Heart left ventricle (tissue), 16 donors: ENCODE measurements around the gene RPS6KA4. TPM values are rescaled to one million over a fixed set of nuclear protein-coding genes. Genes with fewer than 3 reads are reported as not detected.

ENCODE experiments used
- ATAC-seq, 4 donors: fragments of 200-7000 bp; cut with Tn5 transposase; one replicate each; pipeline ENCODE4 v1.9.1; 2020 to 2022; ENCODE audit warnings: moderate library complexity in 4 of 4, mild to moderate bottlenecking in 3 of 4, moderate number of reproducible peaks in 1 of 4
- DNase-seq, 5 donors: peaks; one replicate each; pipeline ENCODE4 v3.0.0-alpha.2; 2020
- H3K27ac ChIP-seq, 12 donors: fragments of 200-600 bp; sonication (generic) in 4 of 12; one replicate each; pipeline versions ENCODE4 v1.5.0 to v1.8.0; 2016 to 2022; ENCODE audit warnings: mild to moderate bottlenecking in 2 of 12
- H3K27me3 ChIP-seq, 9 donors: fragments of 200-600 bp; sonication (generic) in 2 of 9; one replicate each; pipeline versions ENCODE4 v1.5.1 to v1.8.0; 2016 to 2022; ENCODE audit warnings: mild to moderate bottlenecking in 3 of 9
- H3K36me3 ChIP-seq, 9 donors: fragments of 200-600 bp; sonication (generic) in 2 of 9; one replicate each; pipeline versions ENCODE4 v1.5.0 to v1.8.0; 2018 to 2022; ENCODE audit warnings: mild to moderate bottlenecking in 2 of 9
- H3K4me1 ChIP-seq, 12 donors: fragments of 200-600 bp; sonication (generic) in 4 of 12; one replicate each; pipeline versions ENCODE4 v1.5.0 to v1.8.0; 2016 to 2022; ENCODE audit warnings: mild to moderate bottlenecking in 3 of 12
- H3K4me3 ChIP-seq, 12 donors: fragments of 200-600 bp; sonication (generic) in 4 of 12; one replicate each; pipeline versions ENCODE4 v1.5.0 to v1.8.0; 2017 to 2022; ENCODE audit warnings: mild to moderate bottlenecking in 9 of 12, moderate library complexity in 4 of 12
- H3K9me3 ChIP-seq, 12 donors: fragments of 200-600 bp; sonication (generic) in 4 of 12; one replicate each; pipeline versions ENCODE4 v1.5.0 to v1.8.0; 2016 to 2022; ENCODE audit warnings: mild to moderate bottlenecking in 1 of 12
- POLR2A ChIP-seq, 2 donors: fragments of 450-650 bp; IDR thresholded peaks; one replicate each; pipeline ENCODE4 v1.6.1; 2017; ENCODE audit warnings: antibody characterized with exemption in 2 of 2, mild to moderate bottlenecking in 2 of 2, moderate library complexity in 2 of 2
- WGBS, 4 donors: extraction: QIAGEN DNeasy Blood & Tissue Kit in 2 of 4; methylation state at CpG; one replicate each; pipeline versions ENCODE4 v1.1.5 to v1.1.7; 2013 to 2018; 5-methylcytosine and 5-hydroxymethylcytosine counted together
- intact Hi-C, 10 donors: fragments of 100-400 bp; cut with DNase I; formaldehyde crosslinking; loops; one replicate each; pipeline versions ENCODE4 v1.11.1 to v1.14.2; 2022
- polyA plus RNA-seq, 2 donors: library from polyadenylated mRNA; stranded (reverse); fragments of 200-250 nt; gene quantifications; one replicate each; pipeline ENCODE4 v1.2.3, GENCODE V29; 2013
- total RNA-seq, 9 donors: library from RNA; depleted of rRNA in 2 of 9; stranded (reverse); fragments of >200 nt in 2 of 9; fragmentation: NEBNext Ultra II Directional in 3 of 9; extraction: Animal tissue kit (Norgen Biotek cat#: 25700) in 3 of 9; gene quantifications; one replicate each; pipeline versions ENCODE4 v1.1.0 to v1.2.4, GENCODE V29; 2016 to 2023
- TF ChIP-seq, protein P1 (sequence below), 12 donors: fragments of 200-600 bp; sonication (generic) in 4 of 12; IDR thresholded peaks; one replicate each; pipeline versions ENCODE4 v1.5.0 to v1.8.0; 2018 to 2022; ENCODE audit warnings: antibody characterized with exemption in 12 of 12, mild to moderate bottlenecking in 5 of 12
- donor health status: ischemic (EF 13 %, LVEDD 7.1; RV severe dilation, severe dysfunction).
- donor health status: healthy with polysubstance abuse.
- donor health status: DM: no; HTN: yes; CAD: no.
- donor health status: DM: no; HTN: no; CAD: no.
- donor health status: ischemic (EF 25% LVEDD 6.9; RV normal size, moderate dysfunction).
- donor health status: ischemic (EF 25% LVEDD 5.7; RV mildly dilated, moderate dysfunction).
- donor health status: healthy.
- donor health status: DM: yes; HTN: yes; CAD: no.
- donor health status: ischemic (EF 35%, LVEDD 5.7; RV mildly dilated, moderate dysfunction).
- donor health status: nonischemic (EF 11% LVEDD 7.7; RV severe dilation, severe dysfunction).
- donor health status: DM: yes; HTN: yes; CAD: no.
- donor health status: PGD.
- donor health status: ischemic (EF 29% LVEDD 5.4; RV normal size, mild dysfunction).
- donor health status: nonischemic (EF 23%, LVEDD 6.1; RV moderate dilation, normal function).

RPS6KA4 gene
- total and polyA plus RNA-seq, 11 donors: 12.8 to 32.5 (median 18.3) TPM

DNA sequence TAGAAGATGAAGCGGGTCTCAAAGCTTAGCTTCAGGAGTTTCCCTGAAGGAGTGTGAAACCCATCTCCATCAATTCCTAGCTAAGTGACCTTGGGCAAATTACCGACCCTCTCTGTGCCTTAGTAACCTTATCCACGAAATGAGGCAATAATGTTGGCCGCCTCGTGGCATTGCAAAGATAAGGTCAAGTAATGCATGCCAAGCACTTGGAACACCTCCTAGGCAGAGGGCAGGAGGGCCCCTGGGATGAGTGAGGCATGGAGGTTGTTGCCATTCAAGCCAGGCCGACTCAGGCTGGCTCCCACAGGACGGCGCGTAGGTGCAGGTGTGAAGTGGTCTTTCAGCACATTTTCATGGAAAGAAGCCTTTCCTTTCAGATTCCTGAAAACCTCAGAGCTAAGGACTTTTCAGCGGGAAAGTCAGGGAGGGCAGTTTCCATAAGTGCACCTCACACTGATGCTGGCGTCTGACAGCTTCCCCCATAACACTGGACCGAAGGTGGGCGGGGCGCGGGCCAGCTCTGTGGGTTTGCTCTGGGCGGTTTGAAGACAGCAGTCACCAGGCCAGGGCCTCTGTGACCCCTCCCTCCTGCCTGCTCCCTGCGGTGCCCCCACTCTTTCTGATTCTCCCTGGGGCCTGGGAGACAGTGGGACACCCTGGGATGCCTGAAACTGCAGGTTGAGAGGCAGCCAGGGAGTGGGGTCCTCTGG, 25.2 kb downstream of the RPS6KA4 start:
- ATAC-seq (peak in 3 of 4 donors; percentile 36 to 75 (median 63)), DNase-seq (peak in 2 of 5 donors; percentile 58 to 68)
- TF ChIP-seq, protein P1, sequence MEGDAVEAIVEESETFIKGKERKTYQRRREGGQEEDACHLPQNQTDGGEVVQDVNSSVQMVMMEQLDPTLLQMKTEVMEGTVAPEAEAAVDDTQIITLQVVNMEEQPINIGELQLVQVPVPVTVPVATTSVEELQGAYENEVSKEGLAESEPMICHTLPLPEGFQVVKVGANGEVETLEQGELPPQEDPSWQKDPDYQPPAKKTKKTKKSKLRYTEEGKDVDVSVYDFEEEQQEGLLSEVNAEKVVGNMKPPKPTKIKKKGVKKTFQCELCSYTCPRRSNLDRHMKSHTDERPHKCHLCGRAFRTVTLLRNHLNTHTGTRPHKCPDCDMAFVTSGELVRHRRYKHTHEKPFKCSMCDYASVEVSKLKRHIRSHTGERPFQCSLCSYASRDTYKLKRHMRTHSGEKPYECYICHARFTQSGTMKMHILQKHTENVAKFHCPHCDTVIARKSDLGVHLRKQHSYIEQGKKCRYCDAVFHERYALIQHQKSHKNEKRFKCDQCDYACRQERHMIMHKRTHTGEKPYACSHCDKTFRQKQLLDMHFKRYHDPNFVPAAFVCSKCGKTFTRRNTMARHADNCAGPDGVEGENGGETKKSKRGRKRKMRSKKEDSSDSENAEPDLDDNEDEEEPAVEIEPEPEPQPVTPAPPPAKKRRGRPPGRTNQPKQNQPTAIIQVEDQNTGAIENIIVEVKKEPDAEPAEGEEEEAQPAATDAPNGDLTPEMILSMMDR (IDR thresholded peaks at IDR 0.05): no peak
- no peak for TF ChIP-seq POLR2A (IDR thresholded peaks at IDR 0.05)
- Histone ChIP-seq H3K27ac (no peak overlapping the region), H3K4me3 (no peak overlapping the region), H3K4me1 (peaks cover 0 to 22% (median 6%) of the 10 kb centered on the region in 12 donors), H3K9me3 (no peaks in the 10 kb centered on the region), H3K36me3 (no peaks in the 10 kb centered on the region), H3K27me3 (no peaks in the 10 kb centered on the region)
- intact Hi-C loops: no loop called here
- 61 to 64% (median 63%) methylated on average over 17 of the region's 17 CpGs for WGBS, 4 donors

DNA sequence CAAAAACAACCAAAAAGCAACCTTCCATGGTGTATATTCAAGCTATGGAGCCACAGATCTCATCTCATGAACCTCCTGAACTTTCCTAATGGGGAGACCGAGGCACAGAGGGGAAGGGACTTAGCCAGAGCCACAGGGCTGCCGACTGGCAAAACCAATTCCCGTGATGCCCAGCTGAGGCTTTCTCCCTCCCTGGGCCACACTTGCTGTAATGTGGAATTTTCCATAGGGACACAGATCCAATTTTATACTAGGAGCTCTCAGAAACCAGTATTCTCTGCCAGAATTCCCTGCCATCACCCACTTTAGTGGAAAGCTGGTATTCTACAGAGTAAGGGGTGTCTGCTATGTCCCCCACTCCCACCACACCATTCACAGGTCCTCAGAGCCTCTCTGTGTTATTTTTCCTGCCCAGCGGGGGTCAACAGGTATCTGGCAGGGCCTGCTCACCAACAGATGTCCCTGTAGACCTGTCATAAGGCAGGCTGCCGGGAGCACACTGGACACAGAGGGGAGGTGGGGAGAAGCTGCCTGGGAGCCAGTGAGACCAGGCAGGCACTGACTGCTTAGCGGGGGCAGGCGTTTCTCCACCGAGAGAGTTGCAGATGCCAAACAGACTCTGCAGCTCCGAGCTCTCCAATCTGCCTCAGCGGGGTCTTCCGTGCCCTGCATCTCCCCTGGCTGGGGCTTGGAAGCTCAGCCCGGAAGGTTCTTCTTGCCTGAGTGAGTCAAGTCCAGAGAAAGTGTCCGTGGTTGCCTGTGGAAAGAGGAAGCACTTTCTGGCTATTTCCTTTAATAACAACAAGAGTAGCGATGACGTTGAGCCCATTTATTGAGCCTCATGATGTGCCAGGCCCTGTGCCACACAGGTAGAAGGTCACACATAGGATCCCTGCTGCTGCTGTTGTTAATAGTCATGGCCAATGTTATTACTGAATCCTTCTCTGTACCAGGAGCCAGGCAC, 26.3 kb downstream of the RPS6KA4 start:
- H3K9me3 ChIP-seq: no peaks in the 10 kb centered on the region
- no peak for DNase-seq
- WGBS, 4 donors: 50 to 66% (median 61%) methylated on average over 14 to 15 of the region's 15 CpGs
- TF ChIP-seq POLR2A (IDR thresholded peaks at IDR 0.05): no peak
- TF ChIP-seq, protein P1 (IDR thresholded peaks at IDR 0.05): no peak
- ATAC-seq: peak in 3 of 4 donors; percentile 26 to 47 (median 43)
- intact Hi-C loops: loop anchor here in 1 of 10 donors (5.0 kb wide), 1 partner anchor 267 kb away; no protein-coding TSS in a partner anchor
- no peaks in the 10 kb centered on the region for H3K36me3 ChIP-seq
- H3K4me1 ChIP-seq: peaks cover 0 to 22% (median 6%) of the 10 kb centered on the region in 12 donors
- H3K4me3 ChIP-seq: no peak overlapping the region
- H3K27ac ChIP-seq: no peak overlapping the region
- no peaks in the 10 kb centered on the region for H3K27me3 ChIP-seq

DNA sequence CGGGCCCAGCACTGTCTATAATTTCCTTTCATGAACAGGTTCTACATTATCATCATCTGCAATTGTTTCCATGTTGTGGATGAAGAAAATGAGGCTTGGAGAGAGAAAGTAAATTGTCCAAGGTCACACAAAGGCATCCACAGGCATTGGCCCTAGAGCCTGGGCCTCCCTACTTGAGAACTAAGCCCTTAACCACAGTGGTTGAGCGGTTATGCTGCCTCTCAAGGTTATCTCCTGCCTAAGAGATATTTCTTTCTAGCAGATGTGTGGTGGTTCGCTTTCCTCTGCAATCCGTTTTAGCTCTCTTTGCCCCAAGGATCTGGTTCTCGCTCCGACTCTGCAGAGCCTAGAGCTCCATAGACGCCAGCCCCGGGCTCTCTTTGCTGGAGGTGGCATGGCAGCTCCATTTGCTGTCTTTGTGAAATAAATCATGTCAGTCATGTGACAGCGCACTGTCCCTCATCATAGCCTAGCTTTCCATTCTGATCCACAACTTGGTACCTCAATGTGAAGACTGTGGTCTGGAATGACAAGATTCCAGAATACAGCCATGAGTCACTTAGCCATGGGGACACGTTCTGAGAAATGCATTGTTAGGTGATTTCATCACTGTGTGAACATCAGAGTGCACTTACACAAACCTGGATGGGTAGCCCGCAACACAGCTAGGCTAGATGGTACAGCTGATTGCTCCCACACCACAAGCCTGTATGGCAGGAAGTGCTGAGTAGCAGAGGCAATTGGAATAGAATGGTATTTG, 27.2 kb downstream of the RPS6KA4 start:
- Histone ChIP-seq H3K27ac (no peak overlapping the region), H3K9me3 (no peaks in the 10 kb centered on the region), H3K4me1 (peaks cover 0 to 22% (median 6%) of the 10 kb centered on the region in 12 donors), H3K27me3 (no peaks in the 10 kb centered on the region), H3K4me3 (no peak overlapping the region), H3K36me3 (no peaks in the 10 kb centered on the region)
- DNase-seq (no peak), ATAC-seq (no peak)
- TF ChIP-seq, protein P1 (IDR thresholded peaks at IDR 0.05): no peak
- TF ChIP-seq POLR2A (IDR thresholded peaks at IDR 0.05): no peak
- intact Hi-C loops: loop anchor here in 1 of 10 donors (5.0 kb wide), 1 partner anchor 266 kb away; no protein-coding TSS in a partner anchor
- WGBS, 4 donors: 79 to 88% (median 85%) methylated on average over 11 of the region's 11 CpGs
